Neural cell (in vitro differentiated cells): Measurements from ENCODE around the gene NR5A1.

Experiments
- EP300 ChIP-seq: fragments of 450-650 bp; conservative IDR thresholded peaks from 2 replicates; pipeline ENCODE4 v1.6.1; 2014; ENCODE audit warnings: antibody characterized with exemption, mild to moderate bottlenecking, moderate library complexity; ENCODE audit not compliant: poor library complexity, severe bottlenecking
- EZH2 ChIP-seq: fragments of 200-600, 300-800 bp; shearing (Covaris generic), sonication (generic); IDR thresholded peaks from 2 replicates; pipeline ENCODE4 v1.6.1; 2014; ENCODE audit warnings: antibody characterized with exemption, low read length, borderline replicate concordance, mild to moderate bottlenecking; ENCODE audit not compliant: insufficient read depth, poor library complexity, severe bottlenecking
- MXI1 ChIP-seq: fragments of 450-650 bp; conservative IDR thresholded peaks from 2 replicates; pipeline ENCODE4 v1.6.1; 2014; ENCODE audit warnings: antibody characterized with exemption, mild to moderate bottlenecking; ENCODE audit not compliant: poor library complexity, severe bottlenecking
- POLR2AphosphoS5 ChIP-seq: IDR thresholded peaks from 2 replicates; pipeline ENCODE4 v1.6.1; 2012
- RAD21 ChIP-seq: fragments of 450-650 bp; conservative IDR thresholded peaks from 2 replicates; pipeline ENCODE4 v1.6.1; 2014; ENCODE audit warnings: antibody characterized with exemption, mild to moderate bottlenecking, moderate library complexity
- TF ChIP-seq, protein P1 (sequence below): fragments of 450-650 bp; IDR thresholded peaks from 2 replicates; pipeline ENCODE4 v1.5.1; 2014; ENCODE audit warnings: antibody characterized with exemption, mild to moderate bottlenecking, moderate library complexity; ENCODE audit not compliant: poor library complexity, severe bottlenecking

DNA sequence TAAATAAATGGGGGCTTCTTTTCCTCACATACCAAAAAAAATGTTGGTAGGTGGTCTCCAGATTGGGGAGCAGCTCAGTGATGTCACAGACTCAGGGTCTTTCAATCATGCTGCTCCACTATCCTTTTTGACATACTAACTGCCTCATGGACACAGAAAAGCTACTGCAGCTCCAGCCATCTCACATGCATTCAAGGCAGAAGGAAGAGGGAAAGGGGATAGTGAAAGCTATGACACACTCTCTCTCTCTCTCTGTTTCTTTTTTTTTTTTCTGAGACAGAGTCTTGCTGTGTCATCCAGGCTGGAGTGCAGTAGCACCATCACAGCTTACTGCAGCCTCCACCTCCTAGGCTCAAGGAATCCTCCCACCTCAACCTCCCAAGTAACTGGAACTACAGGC, 64.8 kb downstream of the NR5A1 start:
- TF ChIP-seq, protein P1, sequence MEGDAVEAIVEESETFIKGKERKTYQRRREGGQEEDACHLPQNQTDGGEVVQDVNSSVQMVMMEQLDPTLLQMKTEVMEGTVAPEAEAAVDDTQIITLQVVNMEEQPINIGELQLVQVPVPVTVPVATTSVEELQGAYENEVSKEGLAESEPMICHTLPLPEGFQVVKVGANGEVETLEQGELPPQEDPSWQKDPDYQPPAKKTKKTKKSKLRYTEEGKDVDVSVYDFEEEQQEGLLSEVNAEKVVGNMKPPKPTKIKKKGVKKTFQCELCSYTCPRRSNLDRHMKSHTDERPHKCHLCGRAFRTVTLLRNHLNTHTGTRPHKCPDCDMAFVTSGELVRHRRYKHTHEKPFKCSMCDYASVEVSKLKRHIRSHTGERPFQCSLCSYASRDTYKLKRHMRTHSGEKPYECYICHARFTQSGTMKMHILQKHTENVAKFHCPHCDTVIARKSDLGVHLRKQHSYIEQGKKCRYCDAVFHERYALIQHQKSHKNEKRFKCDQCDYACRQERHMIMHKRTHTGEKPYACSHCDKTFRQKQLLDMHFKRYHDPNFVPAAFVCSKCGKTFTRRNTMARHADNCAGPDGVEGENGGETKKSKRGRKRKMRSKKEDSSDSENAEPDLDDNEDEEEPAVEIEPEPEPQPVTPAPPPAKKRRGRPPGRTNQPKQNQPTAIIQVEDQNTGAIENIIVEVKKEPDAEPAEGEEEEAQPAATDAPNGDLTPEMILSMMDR = no peak
- TF ChIP-seq POLR2AphosphoS5 = no peak
- no peak for TF ChIP-seq EP300
- TF ChIP-seq EZH2 = no peak
- TF ChIP-seq RAD21 = no peak
- no peak for TF ChIP-seq MXI1
